Measurements from ENCODE around the gene PLA2G2C. TPM values are rescaled to one million over a fixed set of nuclear protein-coding genes. Genes with fewer than 3 reads are reported as not detected.

Gene PLA2G2C
- total RNA-seq, 2 experiments from 2014 or later = not detected

- H3K27ac Mint-ChIP-seq = no peak overlapping the region
- no peak for ATAC-seq (ENCODE audit: low read depth)
Measured at GRCh38 chr1:20197329-20197791, 11.0 kb upstream of the PLA2G2C start.

DNA sequence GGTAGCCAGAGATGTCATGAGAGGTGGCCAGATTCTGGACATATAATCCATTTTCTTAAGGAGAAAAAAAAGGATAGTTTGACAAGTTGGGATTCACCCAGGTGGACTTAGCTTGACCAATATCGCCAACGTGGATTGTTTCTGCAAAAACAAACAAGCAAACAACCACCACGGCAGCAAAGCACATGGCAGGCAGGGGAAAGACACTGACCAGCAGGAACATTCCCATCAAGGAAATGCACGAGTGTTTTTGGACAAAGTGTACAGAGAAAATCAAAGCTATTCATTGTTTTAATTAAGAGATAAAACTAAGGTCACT is 9.1 kb upstream of the PLA2G2C start:
- ATAC-seq (ENCODE audit: low read depth) = no peak
- Mint-ChIP-seq H3K36me3 (no peaks in the 10 kb centered on the region), H3K27ac (no peak overlapping the region), H3K9me3 (no peaks in the 10 kb centered on the region), H3K4me3 (no peak overlapping the region), H3K4me1 (no peaks in the 10 kb centered on the region), H3K27me3 (peaks cover 46% of the 10 kb centered on the region)
- POLR2A ChIA-PET = interaction anchor here (1.4 kb wide), 1 partner anchor 24 kb away, joined by 4 read pairs; no protein-coding TSS in a partner anchor
- no peak for DNase-seq

More at GRCh38 chr1:20197329-20197791, 11.0 kb upstream of the PLA2G2C start:
- Mint-ChIP-seq H3K9me3 (no peaks in the 10 kb centered on the region), H3K4me1 (no peaks in the 10 kb centered on the region), H3K36me3 (no peaks in the 10 kb centered on the region), H3K27me3 (peaks cover 49% of the 10 kb centered on the region), H3K4me3 (no peak overlapping the region)
- no peak for DNase-seq
- POLR2A ChIA-PET = no interaction called here

DNA sequence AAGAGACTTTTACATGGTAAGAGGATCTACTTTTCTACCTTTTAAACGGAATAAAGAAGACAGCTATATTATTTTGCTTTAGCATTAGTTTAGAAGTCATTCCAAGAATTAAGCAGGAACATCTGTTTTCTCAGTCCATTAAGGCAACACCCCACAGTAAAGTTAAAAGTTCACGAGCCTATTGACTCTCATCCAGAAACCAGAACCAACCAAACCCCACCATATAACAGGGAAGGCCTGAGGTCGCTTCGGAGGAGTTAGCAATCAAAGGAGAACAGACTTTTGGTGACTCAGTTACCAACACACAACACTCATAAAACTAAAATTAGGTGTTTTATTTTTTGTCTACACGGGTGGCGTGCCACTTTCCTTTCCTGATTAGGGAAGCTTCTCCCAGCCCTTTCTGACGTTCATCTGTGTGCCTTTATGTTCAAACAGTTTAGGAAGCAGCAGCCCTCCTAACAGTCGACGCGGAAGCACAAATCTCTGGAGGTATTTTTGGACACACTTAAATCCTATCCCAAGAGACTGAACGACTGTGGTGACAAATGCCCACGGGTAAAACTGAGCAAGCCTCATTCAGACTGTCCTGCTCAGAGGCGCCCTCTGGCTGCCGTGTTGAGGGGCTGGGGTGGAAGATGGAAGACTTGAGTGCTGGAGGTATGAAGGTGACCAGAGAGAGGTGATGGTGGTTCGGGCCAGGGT is 8.6 kb upstream of the PLA2G2C start:
- ATAC-seq (ENCODE audit: low read depth) (peak; percentile 77), DNase-seq (peak; percentile 80)
- no peaks in the 10 kb centered on the region for H3K9me3 Mint-ChIP-seq
- H3K36me3 Mint-ChIP-seq = no peaks in the 10 kb centered on the region
- H3K4me1 Mint-ChIP-seq = no peaks in the 10 kb centered on the region
- H3K27me3 Mint-ChIP-seq = peaks cover 43% of the 10 kb centered on the region
- POLR2A ChIA-PET = interaction anchor here (1.4 kb wide), 1 partner anchor 24 kb away, joined by 4 read pairs; no protein-coding TSS in a partner anchor
- H3K27ac Mint-ChIP-seq = no peak overlapping the region
- no peak overlapping the region for H3K4me3 Mint-ChIP-seq

DNA sequence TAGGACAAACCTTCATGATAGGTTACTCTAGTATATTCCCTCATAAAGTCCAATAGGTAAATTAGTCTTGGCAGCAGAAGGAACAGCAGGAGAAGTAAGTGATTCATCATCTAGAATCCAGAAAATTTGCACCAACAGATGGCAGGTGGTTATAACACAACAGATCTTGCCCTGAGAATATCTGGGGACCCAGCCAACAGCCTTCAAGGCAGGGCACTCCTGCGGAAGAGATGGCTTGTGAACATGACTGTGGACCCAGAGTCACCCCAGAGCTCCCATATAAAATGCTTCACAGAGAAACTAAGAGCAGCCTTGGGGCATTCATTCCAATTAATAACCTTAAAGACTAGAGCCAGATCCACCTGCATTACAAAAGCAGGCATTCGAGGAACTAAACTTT is 7.9 kb upstream of the PLA2G2C start:
- Mint-ChIP-seq H3K9me3 (no peaks in the 10 kb centered on the region), H3K27me3 (peaks cover 44% of the 10 kb centered on the region), H3K4me3 (no peak overlapping the region), H3K4me1 (no peaks in the 10 kb centered on the region), H3K27ac (no peak overlapping the region), H3K36me3 (no peaks in the 10 kb centered on the region)
- DNase-seq (no peak), ATAC-seq (ENCODE audit: low read depth) (no peak)
- POLR2A ChIA-PET = interaction anchor here (1.4 kb wide), 1 partner anchor 23 kb away, joined by 4 read pairs; no protein-coding TSS in a partner anchor

DNA sequence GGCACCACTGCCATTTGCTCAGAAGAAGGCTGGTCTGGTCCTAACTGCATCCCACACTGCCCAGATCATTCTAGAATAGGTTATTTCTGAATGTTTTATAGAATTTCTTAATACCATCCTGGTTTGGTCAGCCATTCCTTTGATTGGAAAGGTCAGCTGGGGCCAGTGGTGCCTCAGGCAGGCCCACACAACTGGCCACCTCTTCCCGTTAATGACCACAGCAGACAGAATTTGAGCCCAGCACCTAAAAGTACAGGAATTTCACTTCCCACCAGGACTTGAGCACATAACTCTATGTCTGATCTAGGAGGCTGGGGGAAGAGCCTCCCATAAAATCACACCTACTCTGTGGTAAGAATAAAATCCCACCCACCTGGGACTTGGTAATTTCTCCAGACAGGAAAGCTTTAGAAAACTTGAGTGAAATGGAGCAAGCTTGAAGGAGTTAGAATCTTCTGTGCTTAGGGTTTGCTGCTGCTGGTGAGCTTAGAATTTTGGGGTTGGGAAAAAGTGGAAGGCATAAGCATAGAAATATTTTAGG is 6.6 kb upstream of the PLA2G2C start:
- Mint-ChIP-seq H3K4me1 (peaks cover 11% of the 10 kb centered on the region), H3K27ac (no peak overlapping the region), H3K36me3 (peaks cover 2% of the 10 kb centered on the region), H3K4me3 (no peak overlapping the region), H3K27me3 (peaks cover 44% of the 10 kb centered on the region), H3K9me3 (no peaks in the 10 kb centered on the region)
- ATAC-seq (ENCODE audit: low read depth) (no peak), DNase-seq (no peak)
- POLR2A ChIA-PET = interaction anchor here (0.8 kb wide), 1 partner anchor 22 kb away, joined by 3 read pairs; no protein-coding TSS in a partner anchor

GRCh38 chr1:20192364-20192763 is 6.0 kb upstream of the PLA2G2C start:
- POLR2A ChIA-PET = no interaction called here
- Mint-ChIP-seq H3K27me3 (peaks cover 42% of the 10 kb centered on the region), H3K36me3 (peaks cover 2% of the 10 kb centered on the region), H3K4me3 (no peak overlapping the region), H3K9me3 (no peaks in the 10 kb centered on the region), H3K4me1 (peaks cover 17% of the 10 kb centered on the region), H3K27ac (no peak overlapping the region)
- no peak for ATAC-seq (ENCODE audit: low read depth)
- no peak for DNase-seq

- Mint-ChIP-seq H3K4me3 (no peak overlapping the region), H3K36me3 (peaks cover 2% of the 10 kb centered on the region), H3K27me3 (peaks cover 40% of the 10 kb centered on the region), H3K27ac (no peak overlapping the region), H3K4me1 (peaks cover 25% of the 10 kb centered on the region), H3K9me3 (no peaks in the 10 kb centered on the region)
- DNase-seq = no peak
- POLR2A ChIA-PET = no interaction called here
- ATAC-seq (ENCODE audit: low read depth) = no peak
Measured at GRCh38 chr1:20191266-20191825, 5.0 kb upstream of the PLA2G2C start.

DNA sequence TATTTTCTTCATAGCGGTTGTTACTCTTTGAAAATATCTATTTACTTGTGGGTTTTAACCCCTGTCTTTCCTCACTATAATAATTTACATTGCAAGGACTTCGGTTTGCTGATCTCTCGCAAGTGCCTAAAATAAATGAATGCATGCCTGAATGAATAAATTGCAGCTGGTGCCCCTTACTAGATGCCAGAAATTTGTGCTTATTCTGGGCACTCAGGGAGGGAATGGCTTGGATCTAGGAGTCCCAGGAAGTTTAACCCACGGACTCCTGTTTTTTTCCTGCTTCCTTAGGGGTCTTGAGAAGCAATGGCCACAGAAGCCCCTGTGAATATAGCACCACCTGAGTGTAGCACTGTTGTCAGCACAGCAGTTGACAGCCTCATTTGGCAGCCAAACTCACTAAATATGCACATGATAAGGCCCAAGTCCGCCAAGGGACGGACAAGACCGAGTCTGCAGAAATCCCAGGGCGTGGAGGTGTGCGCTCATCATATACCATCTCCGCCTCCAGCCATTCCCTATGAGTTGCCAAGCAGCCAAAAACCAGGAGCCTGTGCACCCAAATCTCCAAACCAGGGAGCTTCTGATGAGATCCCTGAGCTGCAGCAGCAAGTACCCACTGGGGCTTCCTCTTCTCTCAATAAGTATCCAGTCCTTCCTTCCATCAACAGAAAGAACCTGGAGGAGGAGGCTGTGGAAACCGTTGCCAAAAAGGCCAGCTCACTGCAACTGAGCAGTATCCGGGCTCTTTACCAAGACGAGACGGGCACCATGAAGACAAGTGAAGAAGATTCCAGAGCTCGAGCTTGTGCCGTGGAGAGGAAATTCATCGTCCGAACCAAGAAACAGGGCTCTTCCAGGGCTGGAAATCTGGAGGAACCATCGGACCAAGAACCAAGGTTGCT is 4.2 kb upstream of the PLA2G2C start:
- ATAC-seq (ENCODE audit: low read depth) (no peak), DNase-seq (no peak)
- H3K4me1 Mint-ChIP-seq = peaks cover 27% of the 10 kb centered on the region
- H3K9me3 Mint-ChIP-seq = no peaks in the 10 kb centered on the region
- POLR2A ChIA-PET = no interaction called here
- H3K27me3 Mint-ChIP-seq = peaks cover 40% of the 10 kb centered on the region
- H3K27ac Mint-ChIP-seq = no peak overlapping the region
- no peak overlapping the region for H3K4me3 Mint-ChIP-seq
- peaks cover 2% of the 10 kb centered on the region for H3K36me3 Mint-ChIP-seq

GRCh38 chr1:20189664-20190063 is 3.3 kb upstream of the PLA2G2C start:
- H3K9me3 Mint-ChIP-seq = no peaks in the 10 kb centered on the region
- peaks cover 33% of the 10 kb centered on the region for H3K4me1 Mint-ChIP-seq
- peaks cover 36% of the 10 kb centered on the region for H3K27me3 Mint-ChIP-seq
- no peak for ATAC-seq (ENCODE audit: low read depth)
- no peak overlapping the region for H3K4me3 Mint-ChIP-seq
- POLR2A ChIA-PET = no interaction called here
- no peak overlapping the region for H3K27ac Mint-ChIP-seq
- no peak for DNase-seq
- H3K36me3 Mint-ChIP-seq = peaks cover 2% of the 10 kb centered on the region

DNA sequence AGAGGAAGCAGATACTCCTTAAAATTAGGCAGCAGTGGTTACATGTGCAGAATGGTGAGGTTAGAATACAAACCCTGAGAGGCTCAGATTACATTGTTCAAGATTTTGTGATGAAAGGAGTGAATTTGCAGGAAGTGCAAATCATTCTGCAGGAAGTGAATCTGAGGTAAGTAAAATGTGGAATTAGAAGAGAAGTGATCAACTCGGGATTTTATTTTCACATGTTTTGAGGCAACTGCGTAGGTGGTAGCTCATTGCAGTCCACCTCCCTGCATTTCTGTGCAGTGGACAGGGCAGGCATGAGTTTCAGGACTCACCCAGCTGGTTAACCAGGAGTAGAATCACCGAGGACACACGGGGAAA is 2.1 kb upstream of the PLA2G2C start:
- H3K4me3 Mint-ChIP-seq = no peak overlapping the region
- POLR2A ChIA-PET = no interaction called here
- ATAC-seq (ENCODE audit: low read depth) = no peak
- peaks cover 37% of the 10 kb centered on the region for H3K27me3 Mint-ChIP-seq
- no peak for DNase-seq
- no peak overlapping the region for H3K27ac Mint-ChIP-seq
- no peaks in the 10 kb centered on the region for H3K9me3 Mint-ChIP-seq
- peaks cover 2% of the 10 kb centered on the region for H3K36me3 Mint-ChIP-seq
- peaks cover 43% of the 10 kb centered on the region for H3K4me1 Mint-ChIP-seq

GRCh38 chr1:20187813-20188454 is 1.6 kb upstream of the PLA2G2C start:
- Mint-ChIP-seq H3K9me3 (no peaks in the 10 kb centered on the region), H3K4me3 (no peak overlapping the region), H3K27me3 (peaks cover 38% of the 10 kb centered on the region), H3K36me3 (peaks cover 2% of the 10 kb centered on the region), H3K4me1 (peaks cover 43% of the 10 kb centered on the region), H3K27ac (peak overlapping the region; percentile 17)
- ATAC-seq (ENCODE audit: low read depth) = no peak
- no peak for DNase-seq
- POLR2A ChIA-PET = no interaction called here

DNA sequence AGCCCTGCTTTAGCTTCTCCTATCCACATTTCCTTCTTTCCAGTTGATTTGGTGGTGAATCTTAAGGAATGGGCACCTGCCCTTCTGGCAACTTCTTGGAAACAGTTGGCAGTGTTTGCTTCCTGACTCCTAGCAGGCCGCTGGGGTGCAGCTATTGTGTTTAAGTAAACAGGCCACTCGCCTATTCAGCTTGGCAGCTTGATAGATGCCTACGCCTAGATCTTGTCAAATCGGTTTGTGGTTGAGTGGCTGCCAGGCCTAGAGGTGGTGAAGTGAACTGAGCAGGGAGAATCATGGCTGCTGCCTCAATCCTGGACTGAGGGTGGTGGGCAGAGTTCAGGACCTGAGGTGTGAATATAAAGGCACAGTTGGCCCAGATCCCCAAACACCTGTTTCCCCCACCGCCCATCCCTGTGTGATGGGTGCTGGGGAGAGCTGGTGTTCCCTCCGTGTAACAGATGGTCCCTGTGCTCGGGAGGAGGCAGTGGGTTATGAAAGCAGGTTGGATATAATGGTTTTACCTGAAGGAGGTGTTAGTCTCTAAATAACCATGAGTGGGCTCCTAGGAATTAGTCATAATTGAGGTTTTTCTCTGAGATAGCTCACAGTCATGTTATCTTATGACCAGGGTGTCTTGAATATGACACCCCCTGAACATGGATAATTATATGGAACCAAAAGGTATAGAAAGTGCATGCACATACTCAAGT is 940 bp upstream of the PLA2G2C start:
- POLR2A ChIA-PET = no interaction called here
- ATAC-seq (ENCODE audit: low read depth) = no peak
- H3K9me3 Mint-ChIP-seq = no peaks in the 10 kb centered on the region
- peaks cover 43% of the 10 kb centered on the region for H3K4me1 Mint-ChIP-seq
- H3K27ac Mint-ChIP-seq = peak overlapping the region; percentile 47
- H3K27me3 Mint-ChIP-seq = peaks cover 35% of the 10 kb centered on the region
- H3K36me3 Mint-ChIP-seq = peaks cover 2% of the 10 kb centered on the region
- no peak for DNase-seq
- H3K4me3 Mint-ChIP-seq = peak overlapping the region; percentile 26

Data from activated naive CD8-positive, alpha-beta T cell treated with anti-CD3 and anti-CD28 coated beads, Interleukin-2, amount 10 ng/mL, durations not matched to agents 7 days and 5 days (primary cell).